ENCODE results near the gene SPAG4. TPM values are rescaled to one million over a fixed set of nuclear protein-coding genes. Genes with fewer than 3 reads are reported as not detected.

SPAG4 gene
- total and polyA plus RNA-seq, 2 donors (not counting 1 experiment from before 2014, with no cell fraction given) = 3.7 to 4.7 TPM

DNA sequence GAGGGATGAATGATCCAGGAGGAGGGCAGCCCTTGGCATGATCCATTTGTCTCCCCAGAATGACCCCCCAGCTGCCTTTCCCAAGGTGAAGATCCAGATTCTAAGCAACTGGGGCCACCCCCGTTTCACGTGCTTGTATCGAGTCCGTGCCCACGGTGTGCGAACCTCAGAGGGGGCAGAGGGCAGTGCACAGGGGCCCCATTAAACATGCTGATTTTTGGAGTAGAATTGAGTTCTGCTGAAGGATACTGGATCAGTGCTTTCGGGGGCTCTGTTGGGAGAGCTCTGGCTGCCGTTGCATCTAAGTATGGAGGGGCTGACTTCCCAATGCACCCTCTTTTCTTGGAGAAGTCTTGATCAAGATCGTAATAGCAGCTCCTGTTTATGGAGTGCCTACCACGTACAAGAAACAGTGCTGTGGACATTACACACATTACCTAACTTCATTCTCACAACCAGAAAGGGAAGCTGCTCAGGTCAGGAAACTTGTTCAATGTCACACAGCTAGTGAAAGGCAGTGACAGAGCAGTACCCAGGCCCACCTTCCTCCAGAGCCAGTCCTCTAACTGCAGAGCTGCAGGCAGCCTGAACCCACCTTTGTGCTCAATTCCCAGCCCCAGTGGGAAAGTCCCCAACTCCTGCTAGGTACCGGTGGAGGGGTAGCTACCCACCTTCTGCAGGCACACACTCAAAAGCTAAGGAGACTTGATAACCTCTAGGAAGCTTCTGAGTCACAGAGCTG is 5.4 kb downstream of the SPAG4 start:
- Histone ChIP-seq H3K9ac (ENCODE audit: low read length) (no peak overlapping the region), H4K20me1 (ENCODE audit: control insufficient read depth, insufficient read depth, low read length, poor library complexity, severe bottlenecking) (peaks cover 8% of the 10 kb centered on the region), H3K79me2 (ENCODE audit: control insufficient read depth, insufficient read depth, low read length) (no peaks in the 10 kb centered on the region), H3K27me3 (replicated peaks in 1 of 4; ENCODE audit: control extremely low read depth in 1 of 4, control insufficient read depth in 3 of 4, insufficient read depth in 4 of 4, low read length in 3 of 4) (peaks cover 0 to 5% (median 2%) of the 10 kb centered on the region in 4 experiments), H2AFZ (ENCODE audit: insufficient read depth, low read depth, low read length, poor library complexity, severe bottlenecking) (no peak overlapping the region), H3K4me3 (ENCODE audit: control extremely low read depth in 1 of 5, extremely low read depth in 1 of 5, insufficient read depth in 1 of 5, low read depth in 2 of 5, low read length in 4 of 5) (no peak overlapping the region), H3K27ac (ENCODE audit: low read length in 2 of 2) (no peak overlapping the region), H3K4me2 (replicated peaks; ENCODE audit: low read depth, low read length, poor library complexity, severe bottlenecking) (no peak overlapping the region), H3K9me3 (ENCODE audit: control extremely low read depth in 1 of 3, control insufficient read depth in 2 of 3, insufficient read depth in 1 of 3, low read length in 2 of 3) (peaks cover 0 to 5% (median 0%) of the 10 kb centered on the region in 3 donors), H3K4me1 (ENCODE audit: control insufficient read depth in 2 of 2, insufficient read depth in 2 of 2, low read length in 2 of 2) (peaks cover 23 to 35% of the 10 kb centered on the region in 2 donors), H3K36me3 (replicated peaks in 1 of 2; ENCODE audit: control extremely low read depth in 1 of 2, control insufficient read depth in 1 of 2, extremely low read depth in 1 of 2, insufficient read depth in 2 of 2, low read length in 1 of 2) (peaks cover 3 to 7% of the 10 kb centered on the region in 2 experiments)
- Mint-ChIP-seq H3K27me3 (no peaks in the 10 kb centered on the region), H3K4me1 (peaks cover 29% of the 10 kb centered on the region), H3K9me3 (ENCODE audit: insufficient read depth) (no peaks in the 10 kb centered on the region), H3K27ac (no peak overlapping the region), H3K4me3 (no peak overlapping the region)
- ATAC-seq (ENCODE audit: low read depth) (no peak), DNase-seq (no peak)
- intact Hi-C loops (cut with micrococcal nuclease) = no loop called here
- ChIA-PET POLR2A (interaction anchor here (1.5 kb wide), 1 partner anchor 20 kb away, joined by 3 read pairs; no protein-coding TSS in a partner anchor), CTCF (interaction anchor here (0.6 to 3.4 kb wide), 8 partner anchors 10 to 1477 kb away, joined by 3 to 25 read pairs (median 3); no protein-coding TSS in a partner anchor)
- WGBS (ENCODE audit: insufficient coverage) = 94% methylated on average over 10 of the region's 11 CpGs
- TF ChIP-seq, protein P1, sequence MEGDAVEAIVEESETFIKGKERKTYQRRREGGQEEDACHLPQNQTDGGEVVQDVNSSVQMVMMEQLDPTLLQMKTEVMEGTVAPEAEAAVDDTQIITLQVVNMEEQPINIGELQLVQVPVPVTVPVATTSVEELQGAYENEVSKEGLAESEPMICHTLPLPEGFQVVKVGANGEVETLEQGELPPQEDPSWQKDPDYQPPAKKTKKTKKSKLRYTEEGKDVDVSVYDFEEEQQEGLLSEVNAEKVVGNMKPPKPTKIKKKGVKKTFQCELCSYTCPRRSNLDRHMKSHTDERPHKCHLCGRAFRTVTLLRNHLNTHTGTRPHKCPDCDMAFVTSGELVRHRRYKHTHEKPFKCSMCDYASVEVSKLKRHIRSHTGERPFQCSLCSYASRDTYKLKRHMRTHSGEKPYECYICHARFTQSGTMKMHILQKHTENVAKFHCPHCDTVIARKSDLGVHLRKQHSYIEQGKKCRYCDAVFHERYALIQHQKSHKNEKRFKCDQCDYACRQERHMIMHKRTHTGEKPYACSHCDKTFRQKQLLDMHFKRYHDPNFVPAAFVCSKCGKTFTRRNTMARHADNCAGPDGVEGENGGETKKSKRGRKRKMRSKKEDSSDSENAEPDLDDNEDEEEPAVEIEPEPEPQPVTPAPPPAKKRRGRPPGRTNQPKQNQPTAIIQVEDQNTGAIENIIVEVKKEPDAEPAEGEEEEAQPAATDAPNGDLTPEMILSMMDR (IDR thresholded peaks at IDR 0.05) = no peak
- TF ChIP-seq EZH2 (IDR thresholded peaks at IDR 0.05; ENCODE audit: borderline replicate concordance, insufficient read depth, low read depth, low read length, poor library complexity, severe bottlenecking) = no peak

DNA sequence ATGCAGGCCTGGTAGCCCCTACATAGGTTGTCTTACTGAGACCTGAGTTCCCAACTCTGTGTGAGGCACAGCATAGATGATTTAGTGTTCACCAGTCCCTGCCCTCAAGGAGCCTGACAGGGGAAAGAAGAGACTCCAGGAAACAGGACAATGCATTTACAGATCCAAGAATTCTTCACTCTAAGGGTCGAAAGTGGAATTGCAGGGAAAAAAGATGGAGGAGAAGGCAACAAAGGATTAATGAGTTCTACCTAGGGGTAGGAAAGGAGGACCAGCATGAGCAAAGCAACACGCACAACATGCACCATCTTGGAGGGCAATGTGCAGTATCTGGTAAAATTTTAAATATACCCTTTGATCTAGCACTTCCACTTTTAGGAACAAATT is 5.9 kb downstream of the SPAG4 start:
- no peaks in the 10 kb centered on the region for H3K27me3 Mint-ChIP-seq
- H3K4me1 ChIP-seq (ENCODE audit: control insufficient read depth in 2 of 2, insufficient read depth in 2 of 2, low read length in 2 of 2) = peaks cover 23 to 34% of the 10 kb centered on the region in 2 donors
- no peak overlapping the region for H3K4me2 ChIP-seq (replicated peaks; ENCODE audit: low read depth, low read length, poor library complexity, severe bottlenecking)
- peaks cover 3 to 13% of the 10 kb centered on the region in 2 experiments for H3K36me3 ChIP-seq (replicated peaks in 1 of 2; ENCODE audit: control extremely low read depth in 1 of 2, control insufficient read depth in 1 of 2, extremely low read depth in 1 of 2, insufficient read depth in 2 of 2, low read length in 1 of 2)
- H3K4me3 Mint-ChIP-seq = no peak overlapping the region
- no peak for ATAC-seq (ENCODE audit: low read depth)
- H2AFZ ChIP-seq (ENCODE audit: insufficient read depth, low read depth, low read length, poor library complexity, severe bottlenecking) = no peak overlapping the region
- no peaks in the 10 kb centered on the region for H3K9me3 Mint-ChIP-seq (ENCODE audit: insufficient read depth)
- no peak overlapping the region for H3K4me3 ChIP-seq (ENCODE audit: control extremely low read depth in 1 of 5, extremely low read depth in 1 of 5, insufficient read depth in 1 of 5, low read depth in 2 of 5, low read length in 4 of 5)
- H3K9ac ChIP-seq (ENCODE audit: low read length) = no peak overlapping the region
- peaks cover 25% of the 10 kb centered on the region for H3K4me1 Mint-ChIP-seq
- no CpG with 5 or more reads among the region's 2 CpGs for WGBS (ENCODE audit: insufficient coverage)
- peak overlapping the region; percentile 15 for H3K27ac Mint-ChIP-seq
- ChIA-PET CTCF (interaction anchor here (0.7 to 3.4 kb wide), 5 partner anchors 10 to 142 kb away, joined by 3 to 19 read pairs (median 3); no protein-coding TSS in a partner anchor), POLR2A (no interaction called here)
- H4K20me1 ChIP-seq (ENCODE audit: control insufficient read depth, insufficient read depth, low read length, poor library complexity, severe bottlenecking) = peaks cover 8% of the 10 kb centered on the region
- no peak overlapping the region for H3K27ac ChIP-seq (ENCODE audit: low read length in 2 of 2)
- peaks cover 0 to 5% (median 2%) of the 10 kb centered on the region in 4 experiments for H3K27me3 ChIP-seq (replicated peaks in 1 of 4; ENCODE audit: control extremely low read depth in 1 of 4, control insufficient read depth in 3 of 4, insufficient read depth in 4 of 4, low read length in 3 of 4)
- intact Hi-C loops (cut with micrococcal nuclease) = no loop called here
- peaks cover 0 to 4% (median 0%) of the 10 kb centered on the region in 3 donors for H3K9me3 ChIP-seq (ENCODE audit: control extremely low read depth in 1 of 3, control insufficient read depth in 2 of 3, insufficient read depth in 1 of 3, low read length in 2 of 3)
- no peak for DNase-seq
- no peaks in the 10 kb centered on the region for H3K79me2 ChIP-seq (ENCODE audit: control insufficient read depth, insufficient read depth, low read length)
- no peak for TF ChIP-seq EZH2 (IDR thresholded peaks at IDR 0.05; ENCODE audit: borderline replicate concordance, insufficient read depth, low read depth, low read length, poor library complexity, severe bottlenecking)
- TF ChIP-seq, protein P1 (IDR thresholded peaks at IDR 0.05) = no peak

Measured in B cell (primary cell).